A673 (cell line): ENCODE measurements around the gene SLC38A3. TPM values are rescaled to one million over a fixed set of nuclear protein-coding genes. Genes with fewer than 3 reads are reported as not detected.

Source experiments
- BruUV-seq: library from RNA; stranded (reverse); fragments of 400-500 nt; replicated peaks from 2 replicates; lab custom pipeline; 2021; lab: Mats Ljungman, UMichigan
- CTCF ChIA-PET: fragments of 300-600 bp; sonication (Branson Sonifier 250); formaldehyde crosslinking; loops from one replicate; lab custom pipeline; 2022; ENCODE audit warnings: antibody characterized with exemption; lab: Charles Lee
- POLR2A ChIA-PET: fragments of 300-600 bp; sonication (Branson Sonifier 250); formaldehyde crosslinking; loops from one replicate; lab custom pipeline; 2022; ENCODE audit warnings: antibody characterized with exemption; ENCODE audit not compliant: low non-redundant PET; lab: Charles Lee
- DNase-seq: peaks from one replicate; pipeline ENCODE4 v3.0.0-alpha.2; 2015; ENCODE audit warnings: low spot score
- H3K27ac ChIP-seq: fragments of 200-600 bp; sonication (generic); 2 replicates; pipeline ENCODE4 v1.5.1; 2016; ENCODE audit warnings: mixed run types, low read depth, mild to moderate bottlenecking, mixed read lengths, antibody characterized with exemption, low read length; ENCODE audit not compliant: poor library complexity, severe bottlenecking
- H3K27me3 ChIP-seq: fragments of 200-600 bp; sonication (generic); replicated peaks from 2 replicates; pipeline ENCODE4 v1.6.1; 2017; ENCODE audit warnings: mixed run types, low read depth, mild to moderate bottlenecking, mixed read lengths, antibody characterized with exemption, low read length; ENCODE audit not compliant: insufficient read depth, poor library complexity
- H3K36me3 ChIP-seq: fragments of 200-600 bp; sonication (generic); 2 replicates; pipeline ENCODE4 v1.6.1; 2016; ENCODE audit warnings: mixed run types, mild to moderate bottlenecking, mixed read lengths, antibody characterized with exemption, low read length; ENCODE audit not compliant: insufficient read depth, poor library complexity, severe bottlenecking
- H3K4me1 ChIP-seq: fragments of 200-600 bp; sonication (generic); 2 replicates; pipeline ENCODE4 v1.6.1; 2017; ENCODE audit warnings: mixed run types, mild to moderate bottlenecking, mixed read lengths, antibody characterized with exemption, low read length; ENCODE audit not compliant: insufficient read depth, poor library complexity, severe bottlenecking
- H3K4me3 ChIP-seq: fragments of 200-600 bp; sonication (generic); 2 replicates; pipeline ENCODE4 v1.5.1; 2016; ENCODE audit warnings: low read depth, mixed run types, mild to moderate bottlenecking, mixed read lengths, low read length; ENCODE audit not compliant: poor library complexity, severe bottlenecking
- H3K9me3 ChIP-seq: fragments of 200-600 bp; sonication (generic); 2 replicates; pipeline ENCODE4 v1.6.1; 2016; ENCODE audit warnings: mixed run types, low read depth, mild to moderate bottlenecking, mixed read lengths, antibody characterized with exemption, low read length; ENCODE audit not compliant: poor library complexity, severe bottlenecking
- CTCF ChIP-seq: fragments of 300-800, 200-600 bp; sonication (generic); conservative IDR thresholded peaks from 2 replicates; pipeline ENCODE4 v1.5.1; 2017; ENCODE audit warnings: low read depth, mild to moderate bottlenecking, antibody characterized with exemption, low read length, moderate library complexity, mixed read lengths
- EZH2 ChIP-seq: fragments of 200-600 bp; sonication (generic); IDR thresholded peaks from 2 replicates; pipeline ENCODE4 v1.6.1; 2017; ENCODE audit warnings: borderline replicate concordance, low read depth, mild to moderate bottlenecking, mixed read lengths, antibody characterized with exemption, low read length; ENCODE audit not compliant: poor library complexity, severe bottlenecking
- intact Hi-C: fragments of 100-400 bp; cut with micrococcal nuclease; formaldehyde crosslinking; loops from one replicate; pipeline ENCODE4 v1.10.0; 2022; ENCODE audit not compliant: unreplicated experiment
- total RNA-seq: library from RNA; stranded (reverse); gene quantifications from 2 replicates; pipeline ENCODE4 v1.2.3, GENCODE V29; 2021

SLC38A3 gene
- total RNA-seq, 1 experiment from 2014 or later, result not detected

GRCh38 chr3:50266836-50267235 is 61.8 kb downstream of the SLC38A3 start:
- CTCF ChIA-PET, result no interaction called here
- BruUV-seq, result no TSS peak
- POLR2A ChIA-PET, result interaction anchor here (0.6 kb wide), 1 partner anchor 303 kb away, joined by 4 read pairs; no protein-coding TSS in a partner anchor
- DNase-seq, result no peak
- Histone ChIP-seq H3K9me3 (no peaks in the 10 kb centered on the region), H3K27me3 (no peaks in the 10 kb centered on the region), H3K4me3 (no peak overlapping the region), H3K27ac (no peak overlapping the region), H3K36me3 (no peaks in the 10 kb centered on the region), H3K4me1 (peaks cover 20% of the 10 kb centered on the region)
- intact Hi-C loops, result loop anchor here (10.0 kb wide), 1 partner anchor 142 kb away; no protein-coding TSS in a partner anchor
- TF ChIP-seq EZH2 (no peak), CTCF (no peak)

DNA sequence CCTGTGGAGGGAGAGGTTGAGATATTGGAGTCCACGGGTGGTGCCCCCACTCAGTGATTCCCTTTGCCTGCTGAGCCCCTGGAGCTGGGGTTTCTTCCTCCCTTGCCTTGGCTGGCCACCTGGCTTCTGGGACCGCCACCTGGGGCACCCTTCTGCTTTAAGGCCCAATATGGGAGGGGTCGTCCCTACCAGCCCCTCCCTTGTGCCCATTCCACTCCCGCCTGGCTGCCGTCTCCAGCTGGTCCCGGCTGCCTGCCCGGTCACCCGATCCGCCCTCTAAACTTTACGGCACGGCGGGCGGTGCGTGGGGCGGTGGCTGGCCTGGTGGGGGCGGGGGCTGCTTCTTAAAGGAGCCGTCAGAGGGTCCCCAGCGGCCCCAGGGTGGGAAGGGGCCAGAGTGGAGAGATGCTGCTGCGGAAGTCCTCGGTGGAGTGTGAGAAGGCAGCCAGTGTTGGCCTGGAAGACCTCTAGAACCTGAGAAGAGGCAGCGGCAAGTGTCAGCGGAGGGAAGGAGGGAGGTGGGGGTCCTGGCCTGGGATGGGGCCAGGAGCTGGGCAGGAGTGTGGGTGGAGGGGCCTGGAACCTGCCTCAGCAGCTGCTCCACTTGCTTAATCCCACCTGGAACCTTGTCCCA is 62.3 kb downstream of the SLC38A3 start:
- H3K9me3 ChIP-seq, result no peaks in the 10 kb centered on the region
- BruUV-seq, result no TSS peak
- peaks cover 20% of the 10 kb centered on the region for H3K4me1 ChIP-seq
- no peak overlapping the region for H3K27ac ChIP-seq
- H3K4me3 ChIP-seq, result no peak overlapping the region
- ChIA-PET CTCF (no interaction called here), POLR2A (interaction anchor here (0.6 kb wide), 1 partner anchor 304 kb away, joined by 4 read pairs; no protein-coding TSS in a partner anchor)
- DNase-seq, result no peak
- no peaks in the 10 kb centered on the region for H3K27me3 ChIP-seq
- TF ChIP-seq CTCF, result no peak
- no peak for TF ChIP-seq EZH2
- intact Hi-C loops, result loop anchor here (10.0 kb wide), 1 partner anchor 143 kb away; no protein-coding TSS in a partner anchor
- H3K36me3 ChIP-seq, result no peaks in the 10 kb centered on the region

DNA sequence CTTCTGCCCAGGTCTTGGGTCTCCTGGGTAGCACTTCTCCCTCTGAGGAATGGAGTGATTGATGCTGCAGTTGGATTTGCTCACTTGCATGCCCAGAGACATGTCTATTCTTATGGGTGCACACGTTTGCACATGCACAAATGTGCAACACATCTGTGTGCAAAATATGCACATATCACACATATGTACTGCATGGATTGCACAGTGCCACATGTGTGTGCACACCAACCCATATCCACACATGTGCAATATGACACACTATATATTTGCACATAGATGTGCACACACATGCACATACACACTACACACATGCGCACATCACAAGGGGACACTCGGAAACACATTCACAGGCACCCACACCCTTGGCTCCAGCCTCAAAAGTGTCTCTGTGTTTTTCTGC is 63.2 kb downstream of the SLC38A3 start:
- no TSS peak for BruUV-seq
- Histone ChIP-seq H3K4me1 (peaks cover 20% of the 10 kb centered on the region), H3K9me3 (no peaks in the 10 kb centered on the region), H3K4me3 (no peak overlapping the region), H3K27me3 (peaks cover 2% of the 10 kb centered on the region), H3K27ac (no peak overlapping the region), H3K36me3 (no peaks in the 10 kb centered on the region)
- POLR2A ChIA-PET, result no interaction called here
- TF ChIP-seq EZH2 (no peak), CTCF (no peak)
- intact Hi-C loops, result loop anchor here (10.0 kb wide), 1 partner anchor 143 kb away; no protein-coding TSS in a partner anchor
- CTCF ChIA-PET, result no interaction called here
- DNase-seq, result no peak
